Neural cell (in vitro differentiated cells): ENCODE measurements around the gene GABRG3. TPM values are rescaled to one million over a fixed set of nuclear protein-coding genes. Genes with fewer than 3 reads are reported as not detected.

Experiments used
- H2AFZ ChIP-seq: fragments of 200-600, 300-800 bp; sonication (generic), shearing (Covaris generic); 2 replicates; pipeline ENCODE4 v1.6.0; 2014; ENCODE audit warnings: low read depth, mild to moderate bottlenecking, antibody characterized with exemption, low read length, moderate library complexity
- H3F3A ChIP-seq: fragments of 200-600 bp; shearing (Covaris generic); 2 replicates; pipeline ENCODE4 v1.6.1; 2016; ENCODE audit warnings: mild to moderate bottlenecking, moderate library complexity, mixed read lengths, antibody characterized with exemption, low read length; ENCODE audit not compliant: insufficient read depth, poor library complexity, severe bottlenecking
- H3K27ac ChIP-seq: fragments of 200-600, 300-800 bp; sonication (generic), shearing (Covaris generic); 2 replicates; pipeline ENCODE4 v1.5.1; 2014; ENCODE audit warnings: mild to moderate bottlenecking, low read length, moderate library complexity
- H3K27me3 ChIP-seq: fragments of 300-800, 200-600 bp; sonication (generic), shearing (Covaris generic); 2 replicates; pipeline ENCODE4 v1.6.0; 2014; ENCODE audit warnings: mild to moderate bottlenecking, low read depth, low read length, moderate library complexity; ENCODE audit not compliant: insufficient read depth
- H3K36me3 ChIP-seq: fragments of 300-800, 200-600 bp; sonication (generic), shearing (Covaris generic); 2 replicates; pipeline ENCODE4 v1.5.1; 2014; ENCODE audit warnings: mild to moderate bottlenecking, antibody characterized with exemption, low read length, moderate library complexity; ENCODE audit not compliant: insufficient read depth
- H3K4me2 ChIP-seq: fragments of 300-800, 200-600 bp; sonication (generic), shearing (Covaris generic); 2 replicates; pipeline ENCODE4 v1.6.0; 2014; ENCODE audit warnings: mild to moderate bottlenecking, low read length
- H3K4me3 ChIP-seq: fragments of 300-800, 200-600 bp; sonication (generic), shearing (Covaris generic); 2 replicates; pipeline ENCODE4 v1.5.1; 2014; ENCODE audit warnings: mild to moderate bottlenecking, low read length, moderate library complexity
- H3K79me2 ChIP-seq: fragments of 200-600 bp; shearing (Covaris generic); replicated peaks from 2 replicates; pipeline ENCODE4 v1.6.0; 2014; ENCODE audit warnings: mild to moderate bottlenecking, low read length, moderate library complexity; ENCODE audit not compliant: insufficient read depth
- H3K9ac ChIP-seq: fragments of 300-800, 200-600 bp; sonication (generic), shearing (Covaris generic); 2 replicates; pipeline ENCODE4 v1.6.1; 2016; ENCODE audit warnings: mild to moderate bottlenecking, low read length, mixed read lengths
- H3K9me2 ChIP-seq: fragments of 200-600 bp; shearing (Covaris generic); 2 replicates; pipeline ENCODE4 v1.6.1; 2016; ENCODE audit warnings: mild to moderate bottlenecking, low read length, mixed read lengths; ENCODE audit not compliant: insufficient read depth
- H3K9me3 ChIP-seq: fragments of 200-600, 300-800 bp; sonication (generic), shearing (Covaris generic); 2 replicates; pipeline ENCODE4 v1.6.1; 2016; ENCODE audit warnings: mild to moderate bottlenecking, mixed run types, low read length, moderate library complexity, mixed read lengths
- H4K20me1 ChIP-seq: fragments of 200-600 bp; shearing (Covaris generic); 2 replicates; pipeline ENCODE4 v1.6.1; 2016; ENCODE audit warnings: mild to moderate bottlenecking, mixed run types; ENCODE audit not compliant: insufficient read depth
- EP300 ChIP-seq: fragments of 450-650 bp; conservative IDR thresholded peaks from 2 replicates; pipeline ENCODE4 v1.6.1; 2014; ENCODE audit warnings: antibody characterized with exemption, mild to moderate bottlenecking, moderate library complexity; ENCODE audit not compliant: poor library complexity, severe bottlenecking
- EZH2 ChIP-seq: fragments of 200-600, 300-800 bp; shearing (Covaris generic), sonication (generic); IDR thresholded peaks from 2 replicates; pipeline ENCODE4 v1.6.1; 2014; ENCODE audit warnings: antibody characterized with exemption, low read length, borderline replicate concordance, mild to moderate bottlenecking; ENCODE audit not compliant: insufficient read depth, poor library complexity, severe bottlenecking
- MXI1 ChIP-seq: fragments of 450-650 bp; conservative IDR thresholded peaks from 2 replicates; pipeline ENCODE4 v1.6.1; 2014; ENCODE audit warnings: antibody characterized with exemption, mild to moderate bottlenecking; ENCODE audit not compliant: poor library complexity, severe bottlenecking
- POLR2AphosphoS5 ChIP-seq: IDR thresholded peaks from 2 replicates; pipeline ENCODE4 v1.6.1; 2012
- RAD21 ChIP-seq: fragments of 450-650 bp; conservative IDR thresholded peaks from 2 replicates; pipeline ENCODE4 v1.6.1; 2014; ENCODE audit warnings: antibody characterized with exemption, mild to moderate bottlenecking, moderate library complexity
- SMC3 ChIP-seq: fragments of 450-650 bp; conservative IDR thresholded peaks from 2 replicates; pipeline ENCODE4 v1.6.1; 2014; ENCODE audit warnings: antibody characterized with exemption, mild to moderate bottlenecking, moderate library complexity; ENCODE audit not compliant: poor library complexity
- TAF1 ChIP-seq: IDR thresholded peaks from 2 replicates; pipeline ENCODE4 v1.6.1; 2012; ENCODE audit warnings: low read depth
- polyA plus RNA-seq: library from polyadenylated mRNA; depleted of rRNA; stranded (reverse); fragments of >200 nt; gene quantifications from 2 replicates; pipeline ENCODE4 v1.2.3, GENCODE V29; 2014
- TF ChIP-seq, protein P1 (sequence below): fragments of 450-650 bp; IDR thresholded peaks from 2 replicates; pipeline ENCODE4 v1.5.1; 2014; ENCODE audit warnings: antibody characterized with exemption, mild to moderate bottlenecking, moderate library complexity; ENCODE audit not compliant: poor library complexity, severe bottlenecking
- TF ChIP-seq, protein P2 (sequence below): IDR thresholded peaks from 2 replicates; pipeline ENCODE4 v1.6.1; 2012; ENCODE audit warnings: borderline replicate concordance

GABRG3 gene
- polyA plus RNA-seq, 1 donor from 2014 or later = 1.2 TPM

DNA sequence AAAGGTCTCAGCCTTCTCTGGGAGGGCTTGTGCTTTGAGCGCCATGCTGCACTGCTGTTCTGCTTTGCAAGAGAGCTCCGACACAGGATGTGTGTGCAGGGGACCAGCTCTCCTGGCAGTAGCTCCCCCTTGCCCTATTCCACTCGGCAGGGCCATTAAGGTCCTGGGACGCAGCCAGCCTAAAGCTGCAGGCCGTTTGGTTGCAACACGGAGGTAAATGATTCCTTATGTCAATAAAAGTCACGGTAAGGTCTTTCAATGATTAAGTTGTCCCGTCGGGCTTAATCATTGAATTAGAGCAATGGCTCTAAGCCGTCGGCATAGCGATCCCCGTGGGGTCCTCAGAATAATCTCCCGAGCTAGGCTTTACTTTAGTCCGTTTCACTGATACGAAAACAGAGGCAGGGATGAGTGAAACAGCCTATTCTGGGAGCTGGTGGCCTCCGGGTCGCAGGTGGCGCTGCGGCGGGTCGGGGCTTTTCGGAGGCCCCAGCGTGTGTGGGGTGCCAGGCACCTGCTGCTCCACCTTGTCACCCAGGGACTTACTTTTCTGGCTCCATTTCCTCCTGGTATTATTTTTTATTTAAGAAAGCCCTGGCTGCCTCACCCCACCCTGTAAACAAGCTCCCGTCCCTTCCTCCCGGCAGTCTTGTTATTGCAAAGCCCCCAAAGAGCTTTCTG, 603.0 kb downstream of the GABRG3 start:
- Histone ChIP-seq H3K27ac (no peak overlapping the region), H3K9me2 (no peaks in the 10 kb centered on the region), H2AFZ (no peak overlapping the region), H3K79me2 (no peaks in the 10 kb centered on the region), H3K9ac (no peak overlapping the region), H3K4me2 (no peak overlapping the region), H3K36me3 (no peaks in the 10 kb centered on the region), H4K20me1 (no peaks in the 10 kb centered on the region), H3K4me3 (no peak overlapping the region), H3K27me3 (no peaks in the 10 kb centered on the region), H3K9me3 (no peaks in the 10 kb centered on the region), H3F3A (no peaks in the 10 kb centered on the region)
- TF ChIP-seq, protein P1, sequence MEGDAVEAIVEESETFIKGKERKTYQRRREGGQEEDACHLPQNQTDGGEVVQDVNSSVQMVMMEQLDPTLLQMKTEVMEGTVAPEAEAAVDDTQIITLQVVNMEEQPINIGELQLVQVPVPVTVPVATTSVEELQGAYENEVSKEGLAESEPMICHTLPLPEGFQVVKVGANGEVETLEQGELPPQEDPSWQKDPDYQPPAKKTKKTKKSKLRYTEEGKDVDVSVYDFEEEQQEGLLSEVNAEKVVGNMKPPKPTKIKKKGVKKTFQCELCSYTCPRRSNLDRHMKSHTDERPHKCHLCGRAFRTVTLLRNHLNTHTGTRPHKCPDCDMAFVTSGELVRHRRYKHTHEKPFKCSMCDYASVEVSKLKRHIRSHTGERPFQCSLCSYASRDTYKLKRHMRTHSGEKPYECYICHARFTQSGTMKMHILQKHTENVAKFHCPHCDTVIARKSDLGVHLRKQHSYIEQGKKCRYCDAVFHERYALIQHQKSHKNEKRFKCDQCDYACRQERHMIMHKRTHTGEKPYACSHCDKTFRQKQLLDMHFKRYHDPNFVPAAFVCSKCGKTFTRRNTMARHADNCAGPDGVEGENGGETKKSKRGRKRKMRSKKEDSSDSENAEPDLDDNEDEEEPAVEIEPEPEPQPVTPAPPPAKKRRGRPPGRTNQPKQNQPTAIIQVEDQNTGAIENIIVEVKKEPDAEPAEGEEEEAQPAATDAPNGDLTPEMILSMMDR = no peak
- TF ChIP-seq, protein P2, sequence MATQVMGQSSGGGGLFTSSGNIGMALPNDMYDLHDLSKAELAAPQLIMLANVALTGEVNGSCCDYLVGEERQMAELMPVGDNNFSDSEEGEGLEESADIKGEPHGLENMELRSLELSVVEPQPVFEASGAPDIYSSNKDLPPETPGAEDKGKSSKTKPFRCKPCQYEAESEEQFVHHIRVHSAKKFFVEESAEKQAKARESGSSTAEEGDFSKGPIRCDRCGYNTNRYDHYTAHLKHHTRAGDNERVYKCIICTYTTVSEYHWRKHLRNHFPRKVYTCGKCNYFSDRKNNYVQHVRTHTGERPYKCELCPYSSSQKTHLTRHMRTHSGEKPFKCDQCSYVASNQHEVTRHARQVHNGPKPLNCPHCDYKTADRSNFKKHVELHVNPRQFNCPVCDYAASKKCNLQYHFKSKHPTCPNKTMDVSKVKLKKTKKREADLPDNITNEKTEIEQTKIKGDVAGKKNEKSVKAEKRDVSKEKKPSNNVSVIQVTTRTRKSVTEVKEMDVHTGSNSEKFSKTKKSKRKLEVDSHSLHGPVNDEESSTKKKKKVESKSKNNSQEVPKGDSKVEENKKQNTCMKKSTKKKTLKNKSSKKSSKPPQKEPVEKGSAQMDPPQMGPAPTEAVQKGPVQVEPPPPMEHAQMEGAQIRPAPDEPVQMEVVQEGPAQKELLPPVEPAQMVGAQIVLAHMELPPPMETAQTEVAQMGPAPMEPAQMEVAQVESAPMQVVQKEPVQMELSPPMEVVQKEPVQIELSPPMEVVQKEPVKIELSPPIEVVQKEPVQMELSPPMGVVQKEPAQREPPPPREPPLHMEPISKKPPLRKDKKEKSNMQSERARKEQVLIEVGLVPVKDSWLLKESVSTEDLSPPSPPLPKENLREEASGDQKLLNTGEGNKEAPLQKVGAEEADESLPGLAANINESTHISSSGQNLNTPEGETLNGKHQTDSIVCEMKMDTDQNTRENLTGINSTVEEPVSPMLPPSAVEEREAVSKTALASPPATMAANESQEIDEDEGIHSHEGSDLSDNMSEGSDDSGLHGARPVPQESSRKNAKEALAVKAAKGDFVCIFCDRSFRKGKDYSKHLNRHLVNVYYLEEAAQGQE = no peak
- TF ChIP-seq MXI1 (no peak), EP300 (no peak), TAF1 (no peak), SMC3 (no peak), POLR2AphosphoS5 (no peak), RAD21 (no peak), EZH2 (no peak)

DNA sequence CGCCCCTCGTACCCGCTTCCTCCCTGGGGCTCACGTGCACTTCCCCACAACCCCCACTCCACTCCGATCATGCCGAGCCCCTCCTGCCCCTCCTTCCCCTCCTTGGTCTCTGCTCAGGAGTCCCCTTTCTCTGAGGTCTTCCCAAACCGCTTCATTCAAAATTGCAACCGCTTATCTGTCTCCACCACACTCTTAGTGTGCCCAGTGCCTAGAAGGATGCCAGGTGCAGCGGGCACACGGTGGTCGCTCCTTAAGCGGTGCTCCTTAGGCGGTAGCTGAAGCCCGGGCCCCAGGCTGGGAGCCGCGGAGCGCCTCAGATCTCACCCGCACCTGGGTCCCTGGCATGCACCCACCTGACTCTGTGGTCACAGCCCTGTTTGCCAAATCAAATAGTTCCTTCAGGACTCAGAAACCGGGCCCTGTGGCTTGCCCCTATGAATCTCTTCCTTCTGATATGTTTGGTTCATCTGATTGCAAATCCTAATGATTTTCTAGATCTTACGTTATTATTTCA, 603.6 kb downstream of the GABRG3 start:
- no peak overlapping the region for H3K4me3 ChIP-seq
- no peak overlapping the region for H3K27ac ChIP-seq
- H4K20me1 ChIP-seq = no peaks in the 10 kb centered on the region
- H3K4me2 ChIP-seq = no peak overlapping the region
- H3K9me2 ChIP-seq = no peaks in the 10 kb centered on the region
- no peaks in the 10 kb centered on the region for H3K36me3 ChIP-seq
- no peaks in the 10 kb centered on the region for H3K9me3 ChIP-seq
- no peak overlapping the region for H2AFZ ChIP-seq
- no peaks in the 10 kb centered on the region for H3K27me3 ChIP-seq
- TF ChIP-seq SMC3 (no peak), POLR2AphosphoS5 (no peak), RAD21 (no peak), EZH2 (no peak), EP300 (no peak), TAF1 (no peak), MXI1 (no peak)
- TF ChIP-seq, protein P1 = no peak
- TF ChIP-seq, protein P2 = no peak
- H3K79me2 ChIP-seq = no peaks in the 10 kb centered on the region
- no peaks in the 10 kb centered on the region for H3F3A ChIP-seq
- H3K9ac ChIP-seq = no peak overlapping the region
